Osteocyte (in vitro differentiated cells): ENCODE data around the gene CGNL1. TPM values are rescaled to one million over a fixed set of nuclear protein-coding genes. Genes with fewer than 3 reads are reported as not detected.

Experiments
- DNase-seq: peaks from one replicate; pipeline ENCODE4 v3.0.0; 2021; ENCODE audit warnings: mixed read lengths; ENCODE audit not compliant: unreplicated experiment; ENCODE audit errors: extremely low spot score
- H3K27ac Mint-ChIP-seq: one replicate; pipeline ENCODE4 v1.8.0; 2021; ENCODE audit warnings: mild to moderate bottlenecking, mixed read lengths; ENCODE audit not compliant: unreplicated experiment
- H3K27me3 Mint-ChIP-seq: one replicate; pipeline ENCODE4 v1.8.0; 2021; ENCODE audit warnings: mixed read lengths; ENCODE audit not compliant: unreplicated experiment
- H3K36me3 Mint-ChIP-seq: one replicate; pipeline ENCODE4 v1.8.0; 2021; ENCODE audit warnings: mixed read lengths; ENCODE audit not compliant: unreplicated experiment
- H3K4me1 Mint-ChIP-seq: one replicate; pipeline ENCODE4 v1.8.0; 2021; ENCODE audit warnings: mixed read lengths; ENCODE audit not compliant: unreplicated experiment
- H3K4me3 Mint-ChIP-seq: one replicate; pipeline ENCODE4 v1.8.0; 2021; ENCODE audit warnings: mild to moderate bottlenecking, moderate library complexity, mixed read lengths; ENCODE audit not compliant: unreplicated experiment
- H3K9me3 Mint-ChIP-seq: one replicate; pipeline ENCODE4 v1.8.0; 2021; ENCODE audit warnings: mixed read lengths; ENCODE audit not compliant: unreplicated experiment
- total RNA-seq: library from RNA; stranded (reverse); gene quantifications from 2 replicates; pipeline ENCODE4 v1.2.1, GENCODE V29; 2021
- TF ChIP-seq, protein P1 (sequence below): fragments of 200-600 bp; sonication (generic); IDR thresholded peaks from 2 replicates; pipeline ENCODE4 v1.5.0; 2021; ENCODE audit warnings: antibody characterized with exemption, mild to moderate bottlenecking, moderate library complexity

The CGNL1 gene
- total RNA-seq, 1 donor from 2014 or later = 6.2 TPM

DNA sequence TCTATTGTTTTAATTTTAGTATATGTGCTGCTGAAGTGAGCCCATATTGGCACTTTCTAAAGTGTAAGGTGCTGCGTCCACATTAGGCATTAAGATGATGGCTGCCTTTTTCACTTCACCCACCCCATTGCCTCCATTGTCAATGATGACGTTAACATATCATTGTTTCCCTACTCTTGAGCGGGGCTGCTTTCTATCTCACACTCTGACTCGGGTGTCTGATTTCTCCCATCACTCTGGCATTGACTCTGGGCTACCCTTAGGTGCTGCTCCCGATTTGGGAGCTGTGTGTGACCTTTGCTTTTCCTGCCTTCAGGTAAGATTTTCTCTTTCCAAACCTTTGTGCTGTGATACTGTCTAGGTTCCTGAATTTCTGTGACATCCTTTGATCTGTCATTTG, 28.8 kb downstream of the CGNL1 start:
- no peak for DNase-seq
- Mint-ChIP-seq H3K9me3 (no peaks in the 10 kb centered on the region), H3K27me3 (peaks cover 27% of the 10 kb centered on the region), H3K4me3 (no peak overlapping the region), H3K4me1 (peaks cover 29% of the 10 kb centered on the region), H3K27ac (no peak overlapping the region), H3K36me3 (no peaks in the 10 kb centered on the region)
- TF ChIP-seq, protein P1, sequence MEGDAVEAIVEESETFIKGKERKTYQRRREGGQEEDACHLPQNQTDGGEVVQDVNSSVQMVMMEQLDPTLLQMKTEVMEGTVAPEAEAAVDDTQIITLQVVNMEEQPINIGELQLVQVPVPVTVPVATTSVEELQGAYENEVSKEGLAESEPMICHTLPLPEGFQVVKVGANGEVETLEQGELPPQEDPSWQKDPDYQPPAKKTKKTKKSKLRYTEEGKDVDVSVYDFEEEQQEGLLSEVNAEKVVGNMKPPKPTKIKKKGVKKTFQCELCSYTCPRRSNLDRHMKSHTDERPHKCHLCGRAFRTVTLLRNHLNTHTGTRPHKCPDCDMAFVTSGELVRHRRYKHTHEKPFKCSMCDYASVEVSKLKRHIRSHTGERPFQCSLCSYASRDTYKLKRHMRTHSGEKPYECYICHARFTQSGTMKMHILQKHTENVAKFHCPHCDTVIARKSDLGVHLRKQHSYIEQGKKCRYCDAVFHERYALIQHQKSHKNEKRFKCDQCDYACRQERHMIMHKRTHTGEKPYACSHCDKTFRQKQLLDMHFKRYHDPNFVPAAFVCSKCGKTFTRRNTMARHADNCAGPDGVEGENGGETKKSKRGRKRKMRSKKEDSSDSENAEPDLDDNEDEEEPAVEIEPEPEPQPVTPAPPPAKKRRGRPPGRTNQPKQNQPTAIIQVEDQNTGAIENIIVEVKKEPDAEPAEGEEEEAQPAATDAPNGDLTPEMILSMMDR = no peak

DNA sequence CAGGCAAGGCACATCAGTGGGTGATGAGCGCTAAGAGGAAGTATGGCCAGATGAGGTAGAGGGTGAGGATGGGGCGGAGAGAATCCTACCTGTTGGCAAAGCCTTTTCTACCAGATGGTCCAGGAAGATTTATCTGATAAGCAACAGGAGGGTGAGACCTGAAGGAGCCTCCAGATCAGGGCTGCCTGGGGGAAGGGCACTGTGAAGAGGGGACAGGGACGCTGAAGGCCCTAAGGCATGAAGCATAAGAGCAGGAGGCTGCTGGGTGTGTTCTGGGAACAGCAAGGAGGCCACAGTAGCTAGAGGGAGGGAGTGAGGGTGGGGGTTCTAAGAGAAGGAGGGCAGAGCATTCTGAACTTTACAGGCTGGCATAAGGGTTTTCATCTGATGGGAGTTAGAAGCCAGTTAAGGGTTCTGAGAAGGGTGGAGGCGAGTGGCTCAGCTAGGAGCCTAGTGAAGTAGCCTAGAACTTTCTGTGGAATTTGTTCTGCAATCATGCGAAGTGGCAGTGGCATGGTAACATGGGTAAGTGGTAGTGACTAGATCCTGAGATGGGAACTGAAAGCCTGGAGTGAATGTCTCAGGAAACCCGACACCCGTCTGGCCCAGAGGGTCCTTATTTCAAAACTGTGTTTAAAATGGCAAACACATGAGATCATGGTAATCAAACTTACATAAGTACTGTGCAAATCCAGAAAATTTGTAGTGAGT, 29.9 kb downstream of the CGNL1 start:
- H3K27me3 Mint-ChIP-seq = peaks cover 26% of the 10 kb centered on the region
- no peak overlapping the region for H3K27ac Mint-ChIP-seq
- no peak overlapping the region for H3K4me3 Mint-ChIP-seq
- DNase-seq = no peak
- no peaks in the 10 kb centered on the region for H3K9me3 Mint-ChIP-seq
- H3K36me3 Mint-ChIP-seq = no peaks in the 10 kb centered on the region
- H3K4me1 Mint-ChIP-seq = peaks cover 29% of the 10 kb centered on the region
- TF ChIP-seq, protein P1 = no peak

DNA sequence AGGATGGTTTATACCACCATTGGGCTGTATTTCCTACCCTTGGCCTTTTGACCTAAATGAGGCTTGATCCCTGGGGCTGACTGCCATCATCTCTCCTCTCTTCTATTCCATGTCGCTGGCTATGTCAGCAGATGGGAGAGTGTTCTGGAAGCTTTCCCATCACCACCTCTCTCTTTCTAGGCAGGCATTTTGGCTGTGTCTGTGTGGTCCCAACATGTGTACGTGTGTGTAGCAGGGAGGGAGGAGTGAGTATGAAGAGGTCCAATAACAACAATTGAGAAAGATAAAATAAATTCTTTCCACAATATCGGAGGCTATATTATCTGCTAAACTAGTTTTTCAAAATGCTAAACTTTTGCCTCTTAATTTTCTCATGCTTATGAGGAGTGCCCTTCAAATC, 34.1 kb downstream of the CGNL1 start:
- peaks cover 5% of the 10 kb centered on the region for H3K4me1 Mint-ChIP-seq
- peak; percentile 25 for DNase-seq
- H3K27me3 Mint-ChIP-seq = peaks cover 43% of the 10 kb centered on the region
- no peak overlapping the region for H3K4me3 Mint-ChIP-seq
- H3K27ac Mint-ChIP-seq = no peak overlapping the region
- no peaks in the 10 kb centered on the region for H3K9me3 Mint-ChIP-seq
- no peaks in the 10 kb centered on the region for H3K36me3 Mint-ChIP-seq
- TF ChIP-seq, protein P1 = no peak

DNA sequence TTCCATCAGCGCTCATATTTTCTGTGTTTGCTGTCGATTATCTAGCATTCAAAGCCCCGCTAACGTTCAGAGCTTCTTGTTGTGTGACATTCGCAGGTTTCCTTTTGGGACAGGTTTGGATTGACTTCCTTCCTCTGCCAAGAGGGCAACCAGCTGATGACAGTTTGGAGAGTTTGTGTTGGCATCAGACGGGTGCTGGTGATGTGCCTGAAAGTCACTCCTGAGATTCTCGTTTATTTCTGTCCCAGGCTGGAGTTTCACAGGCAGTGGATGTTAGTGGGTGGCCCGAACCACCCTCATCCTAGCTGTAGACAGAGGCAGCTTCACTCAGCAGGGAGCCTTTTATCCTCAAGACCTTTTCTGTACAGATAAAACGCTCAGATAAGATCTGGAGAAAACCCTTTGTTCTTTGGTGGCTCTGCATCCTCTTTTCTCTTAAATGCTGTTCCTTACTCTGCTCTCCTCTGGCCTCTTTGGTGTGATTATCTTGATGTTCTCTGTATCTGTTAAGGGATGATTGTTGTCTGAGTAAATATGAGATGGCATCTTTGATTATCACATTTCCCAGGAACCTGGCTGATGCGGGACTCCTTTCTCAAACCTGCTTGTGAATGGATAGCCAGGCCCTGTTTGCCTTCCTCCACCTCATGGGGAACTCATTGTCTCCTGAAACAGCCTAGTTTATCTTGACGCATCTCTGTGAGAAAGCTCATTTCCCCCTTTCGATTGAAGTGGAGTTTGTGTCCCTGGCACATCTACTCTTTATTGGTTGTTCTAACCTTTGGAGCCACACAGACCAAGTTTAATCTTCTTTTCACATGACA, 35.9 kb downstream of the CGNL1 start:
- DNase-seq = no peak
- Mint-ChIP-seq H3K36me3 (no peaks in the 10 kb centered on the region), H3K9me3 (no peaks in the 10 kb centered on the region), H3K27me3 (peaks cover 37% of the 10 kb centered on the region), H3K4me3 (no peak overlapping the region), H3K27ac (no peak overlapping the region), H3K4me1 (no peaks in the 10 kb centered on the region)
- TF ChIP-seq, protein P1 = no peak

DNA sequence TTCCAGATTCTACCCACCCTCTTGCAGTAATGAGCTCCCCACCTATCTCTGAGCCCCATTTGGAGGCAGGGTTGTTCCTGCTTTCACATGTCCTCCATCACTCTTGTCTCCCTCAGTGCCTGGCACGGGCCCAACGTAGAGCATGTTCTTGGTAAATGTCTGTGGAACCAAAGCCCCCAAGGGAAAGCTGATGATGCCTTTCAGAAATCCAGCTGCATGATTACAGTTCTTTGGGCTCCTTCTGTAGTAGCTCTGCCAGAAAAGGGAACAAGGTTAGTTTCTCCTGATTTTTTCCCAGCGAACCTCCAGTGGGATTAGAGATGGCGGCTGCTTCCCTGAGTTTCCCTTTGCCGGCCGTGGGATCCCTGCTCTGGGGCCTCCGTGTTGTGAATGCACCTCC, 39.3 kb downstream of the CGNL1 start:
- peaks cover 31% of the 10 kb centered on the region for H3K27me3 Mint-ChIP-seq
- peaks cover 4% of the 10 kb centered on the region for H3K9me3 Mint-ChIP-seq
- no peak for DNase-seq
- H3K4me3 Mint-ChIP-seq = no peak overlapping the region
- no peak overlapping the region for H3K27ac Mint-ChIP-seq
- TF ChIP-seq, protein P1 = no peak
- H3K36me3 Mint-ChIP-seq = no peaks in the 10 kb centered on the region
- H3K4me1 Mint-ChIP-seq = no peaks in the 10 kb centered on the region
